H54 (cell line): ENCODE results near the gene SLAMF1.

ENCODE experiments used
- DNase-seq: peaks from one replicate; pipeline ENCODE4 v3.0.0; 2011; ENCODE audit warnings: low spot score, mixed read lengths; ENCODE audit not compliant: insufficient read length
- FAIRE-seq: peaks from 3 replicates; lab custom pipeline; 2011; peaks lifted over from hg19 to GRCh38; lab: Jason Lieb, UNC
- POLR2A ChIP-seq: IDR thresholded peaks from 2 replicates; pipeline ENCODE4 v1.6.1; 2011; ENCODE audit warnings: low read depth, mild to moderate bottlenecking, low read length

SLAMF1 gene

GRCh38 chr1:160619742-160620277 lies 27.0 kb downstream of the SLAMF1 start:
- DNase-seq (no peak), FAIRE-seq (no peak)
- TF ChIP-seq POLR2A, result no peak

DNA sequence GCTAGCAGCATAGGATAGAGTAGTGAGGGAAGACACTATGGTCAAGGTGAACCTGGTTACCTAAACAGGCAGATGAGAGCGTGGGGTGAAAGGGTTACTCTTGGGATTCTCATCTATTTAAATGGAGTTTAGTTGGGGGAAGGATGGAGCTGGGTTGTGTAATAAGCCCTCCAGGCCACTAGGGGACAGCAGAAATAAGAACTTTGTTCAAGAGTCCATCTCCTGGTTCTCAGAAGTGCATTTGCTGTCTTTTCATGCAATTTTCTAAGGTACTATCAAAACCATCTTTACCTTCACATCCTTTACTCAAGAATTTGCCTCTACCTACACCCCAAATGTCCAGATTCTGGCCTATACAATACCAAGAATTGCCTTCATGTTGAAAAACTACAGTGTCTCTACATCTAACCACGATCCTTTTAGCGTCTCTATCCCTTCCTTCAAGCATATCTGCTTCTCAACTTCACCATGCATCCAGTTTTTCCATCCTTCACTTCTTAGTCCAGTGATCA lies 28.0 kb downstream of the SLAMF1 start:
- FAIRE-seq (no peak), DNase-seq (peak; percentile 16)
- no peak for TF ChIP-seq POLR2A

DNA sequence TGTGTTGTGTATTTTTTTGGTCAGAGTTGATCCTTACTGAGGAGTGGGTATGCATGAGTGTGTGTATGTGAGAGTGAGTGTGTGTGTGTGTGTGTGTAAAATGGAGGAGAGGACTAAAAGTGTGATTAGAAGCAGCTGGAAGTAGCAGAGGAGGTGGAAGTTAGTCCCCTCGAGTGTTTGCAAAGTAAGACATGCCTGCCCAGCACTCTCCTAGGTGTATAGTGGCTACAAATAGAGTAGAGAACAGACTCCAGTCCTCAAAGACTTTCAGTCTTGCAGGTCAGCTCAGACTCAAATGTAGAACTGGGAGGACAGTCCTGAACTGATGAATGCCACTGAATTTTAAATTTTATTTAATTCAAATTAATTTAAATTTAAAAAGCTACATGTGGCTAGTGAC lies 28.5 kb downstream of the SLAMF1 start:
- no peak for TF ChIP-seq POLR2A
- FAIRE-seq (no peak), DNase-seq (no peak)

GRCh38 chr1:160615660-160616059 lies 31.2 kb downstream of the SLAMF1 start:
- TF ChIP-seq POLR2A, result no peak
- no peak for FAIRE-seq
- DNase-seq, result no peak

GRCh38 chr1:160614410-160614809 lies 32.4 kb downstream of the SLAMF1 start:
- TF ChIP-seq POLR2A, result no peak
- DNase-seq (no peak), FAIRE-seq (no peak)

- no peak for TF ChIP-seq POLR2A
- no peak for FAIRE-seq
- no peak for DNase-seq
Measured at GRCh38 chr1:160612613-160613218, 34.1 kb downstream of the SLAMF1 start.

DNA sequence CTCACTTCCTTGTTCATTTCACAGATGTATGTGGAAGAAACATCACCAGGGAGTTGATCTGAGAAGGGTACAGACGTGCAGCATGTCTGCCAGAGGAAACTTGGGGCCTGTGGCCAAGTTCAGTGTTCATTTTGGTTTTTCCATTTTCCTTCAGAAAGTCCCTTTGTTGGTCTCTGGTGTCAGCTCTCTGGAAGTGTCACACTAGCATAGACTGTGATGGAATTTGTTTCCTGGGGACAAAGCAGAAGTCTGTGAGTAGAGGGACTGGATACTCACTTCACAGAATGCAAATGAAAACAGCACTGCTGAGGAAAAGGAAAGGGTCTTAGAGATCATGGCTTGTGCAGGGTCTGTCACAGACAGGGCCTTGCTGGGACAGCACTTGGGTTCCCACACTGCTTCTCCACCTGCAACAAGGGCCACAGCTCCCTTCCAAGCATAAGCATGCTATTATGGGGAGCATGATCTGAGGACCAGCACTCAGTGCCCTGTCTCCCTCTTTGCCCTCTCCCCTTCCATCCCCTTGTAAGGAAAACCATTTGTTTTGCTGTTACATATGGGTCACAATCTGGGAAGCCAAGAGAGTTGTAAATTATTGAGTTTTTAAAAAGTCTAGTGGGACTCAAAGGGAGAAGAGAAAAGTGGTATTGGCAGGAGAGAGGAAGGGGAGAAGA lies 36.1 kb downstream of the SLAMF1 start:
- DNase-seq (no peak), FAIRE-seq (no peak)
- TF ChIP-seq POLR2A, result no peak

- DNase-seq (no peak), FAIRE-seq (no peak)
- no peak for TF ChIP-seq POLR2A
Measured at GRCh38 chr1:160608941-160609340, 37.9 kb downstream of the SLAMF1 start.

DNA sequence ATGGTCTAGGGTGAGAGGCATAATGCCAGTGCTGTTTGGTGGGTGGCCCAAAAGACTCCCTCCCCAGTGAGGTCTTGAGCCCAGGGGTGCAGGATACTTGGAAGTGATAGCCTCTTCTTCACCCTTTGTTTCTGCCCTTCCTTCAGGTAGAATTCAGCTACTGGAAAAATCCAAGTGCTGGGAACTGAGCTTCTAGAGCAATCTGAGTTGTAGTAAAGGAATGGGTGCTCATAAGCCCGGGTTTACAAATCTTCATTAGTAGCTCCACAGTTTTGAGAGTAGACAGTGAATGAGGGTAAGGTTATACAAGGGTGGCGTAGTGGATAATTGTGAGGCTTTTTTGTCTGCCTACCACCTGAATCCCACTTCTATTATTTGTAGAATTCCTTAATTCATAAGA lies 38.3 kb downstream of the SLAMF1 start:
- no peak for TF ChIP-seq POLR2A
- no peak for DNase-seq
- no peak for FAIRE-seq

DNA sequence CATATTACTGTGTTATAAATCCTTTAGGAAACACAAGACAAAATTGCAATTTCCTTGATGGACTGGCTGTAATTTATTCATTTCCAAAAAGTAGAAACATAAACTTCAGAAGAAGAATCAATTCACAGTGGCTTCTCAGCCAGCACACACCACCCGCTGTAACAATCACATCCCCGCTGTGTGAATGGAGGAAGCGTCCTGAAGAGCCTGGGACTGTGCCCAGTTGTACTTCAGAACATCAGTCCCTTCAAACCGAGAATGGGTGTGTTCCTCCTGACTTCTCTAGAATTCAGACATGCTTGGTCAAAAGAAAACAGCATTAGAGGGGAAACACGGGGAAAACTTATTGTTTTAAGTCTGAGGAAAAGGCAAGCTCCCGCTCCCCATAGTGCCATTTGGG lies 38.8 kb downstream of the SLAMF1 start:
- TF ChIP-seq POLR2A, result no peak
- no peak for DNase-seq
- no peak for FAIRE-seq

DNA sequence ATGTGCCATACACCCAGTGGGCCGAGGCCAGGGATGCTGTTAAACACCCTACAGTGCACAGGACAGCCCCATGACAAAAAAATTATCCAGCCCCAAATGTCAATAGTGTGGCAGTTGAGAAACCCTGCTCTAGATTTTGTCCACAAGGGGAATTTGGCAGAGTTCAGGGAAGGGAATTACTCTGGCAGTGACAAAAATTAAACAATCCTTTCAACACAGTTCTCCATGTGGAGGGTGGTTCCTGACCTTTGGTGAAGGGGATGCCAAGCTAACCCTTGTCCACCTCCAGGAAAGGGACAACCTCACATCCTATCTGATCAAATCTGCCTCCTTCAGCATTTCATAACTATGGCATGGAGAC lies 39.2 kb downstream of the SLAMF1 start:
- FAIRE-seq (no peak), DNase-seq (no peak)
- no peak for TF ChIP-seq POLR2A

GRCh38 chr1:160607011-160607671 lies 39.7 kb downstream of the SLAMF1 start:
- no peak for TF ChIP-seq POLR2A
- peak; percentile 45 for DNase-seq
- peak; percentile 85 for FAIRE-seq

DNA sequence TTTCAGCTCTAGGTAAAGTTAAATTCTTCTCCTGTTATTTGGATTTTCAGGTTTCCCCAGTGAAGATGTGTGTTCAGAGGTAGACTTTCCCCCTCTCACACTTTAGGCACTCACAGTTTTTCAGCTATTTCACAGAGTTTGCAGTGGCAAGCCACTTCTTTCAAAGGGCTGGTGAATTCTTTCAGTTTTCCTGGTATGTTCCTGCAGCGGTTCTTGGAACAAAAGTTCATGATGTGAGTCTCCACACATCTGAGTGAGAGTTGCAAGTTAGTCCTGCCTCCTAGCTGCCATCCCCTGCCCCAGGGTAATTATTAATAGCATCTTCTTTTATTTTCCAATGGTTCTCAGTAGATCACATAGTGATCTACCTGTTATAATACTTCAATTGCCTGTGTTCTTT lies 40.2 kb downstream of the SLAMF1 start:
- TF ChIP-seq POLR2A, result no peak
- FAIRE-seq (no peak), DNase-seq (no peak)

- DNase-seq, result no peak
- no peak for TF ChIP-seq POLR2A
- no peak for FAIRE-seq
Measured at GRCh38 chr1:160605792-160606479, 40.9 kb downstream of the SLAMF1 start.
